IMR-90 (cell line): Measurements from ENCODE around the gene MPC2. TPM values are rescaled to one million over a fixed set of nuclear protein-coding genes. Genes with fewer than 3 reads are reported as not detected.
A peak's percentile ranks its signal among the peaks of the same experiment; 100 is the strongest.

Experiments used
- ATAC-seq: fragments of 200-7000 bp; cut with Tn5 transposase; 2 replicates; pipeline ENCODE4 v1.9.1; 2020; ENCODE audit warnings: low read depth, mild to moderate bottlenecking, moderate library complexity
- BruUV-seq: library from RNA; stranded (reverse); fragments of 400-500 nt; replicated peaks from 2 replicates; lab custom pipeline; 2021; lab: Mats Ljungman, UMichigan
- CTCF ChIA-PET: fragments of 300-600 bp; formaldehyde crosslinking; extraction: SDS; loops from one replicate; lab custom pipeline; 2021; ENCODE audit warnings: antibody characterized with exemption; lab: Yijun Ruan, JAX
- POLR2A ChIA-PET: fragments of 300-600 bp; sonication (Branson Sonifier 250); formaldehyde crosslinking; loops from one replicate; lab custom pipeline; 2022; ENCODE audit warnings: antibody characterized with exemption; ENCODE audit not compliant: unreplicated experiment; lab: Charles Lee
- DNase-seq: peaks from one replicate; pipeline ENCODE4 v3.0.0; 2013
- H2AFZ ChIP-seq: replicated peaks from 2 replicates; pipeline ENCODE3; 2013; ENCODE audit warnings: low read length, mild to moderate bottlenecking; ENCODE audit not compliant: poor library complexity
- H2AK5ac ChIP-seq: 2 replicates; pipeline ENCODE4 v1.6.1; 2013; ENCODE audit warnings: low read depth, low read length, inconsistent platforms
- H2AK9ac ChIP-seq: replicated peaks from 2 replicates; pipeline ENCODE3; 2013; ENCODE audit warnings: mild to moderate bottlenecking, low read depth, low read length, moderate library complexity; ENCODE audit not compliant: poor library complexity
- H2BK120ac ChIP-seq: 2 replicates; pipeline ENCODE4 v1.6.1; 2013; ENCODE audit warnings: low read depth, low read length, inconsistent platforms
- H2BK15ac ChIP-seq: 3 replicates; pipeline ENCODE4 v1.6.1; 2013; ENCODE audit warnings: low read depth, low read length, inconsistent platforms
- H2BK20ac ChIP-seq: 2 replicates; pipeline ENCODE4 v1.6.1; 2013; ENCODE audit warnings: low read depth, mild to moderate bottlenecking, inconsistent platforms, low read length, moderate library complexity
- H2BK5ac ChIP-seq: 2 replicates; pipeline ENCODE4 v1.6.1; 2013; ENCODE audit warnings: mild to moderate bottlenecking, low read depth, low read length, inconsistent platforms; ENCODE audit not compliant: poor library complexity, severe bottlenecking
- H3K14ac ChIP-seq: replicated peaks from 2 replicates; pipeline ENCODE4 v1.6.1; 2013; ENCODE audit warnings: low read depth, low read length, inconsistent platforms
- H3K18ac ChIP-seq: 2 replicates; pipeline ENCODE4 v1.6.1; 2013; ENCODE audit warnings: low read depth, low read length, control low read depth
- H3K23ac ChIP-seq: 2 replicates; pipeline ENCODE4 v1.6.1; 2013; ENCODE audit warnings: low read depth, low read length, inconsistent platforms
- H3K27ac ChIP-seq: 2 replicates; pipeline ENCODE4 v1.5.1; 2013; ENCODE audit warnings: mild to moderate bottlenecking, control low read depth, low read length; ENCODE audit not compliant: insufficient read depth
- H3K27me3 ChIP-seq: 2 replicates; pipeline ENCODE4 v1.6.1; 2013; ENCODE audit warnings: low read length; ENCODE audit not compliant: control insufficient read depth, insufficient read depth
- H3K36me3 ChIP-seq: 2 replicates; pipeline ENCODE4 v1.6.1; 2013; ENCODE audit warnings: low read length, mixed read lengths; ENCODE audit not compliant: control insufficient read depth, insufficient read depth
- H3K4ac ChIP-seq: 2 replicates; pipeline ENCODE4 v1.6.1; 2013; ENCODE audit warnings: low read depth, low read length, inconsistent platforms
- H3K4me1 ChIP-seq: 2 replicates; pipeline ENCODE4 v1.6.1; 2013; ENCODE audit warnings: low read length, mixed read lengths; ENCODE audit not compliant: control insufficient read depth, insufficient read depth
- H3K4me2 ChIP-seq: 2 replicates; pipeline ENCODE4 v1.6.1; 2013; ENCODE audit warnings: low read depth, mild to moderate bottlenecking, control low read depth, low read length, moderate library complexity
- H3K4me3 ChIP-seq: 2 replicates; pipeline ENCODE4 v1.5.1; 2013; ENCODE audit warnings: low read depth, mild to moderate bottlenecking, control low read depth, low read length, moderate library complexity; ENCODE audit not compliant: insufficient read depth
- H3K56ac ChIP-seq: 2 replicates; pipeline ENCODE4 v1.6.1; 2013; ENCODE audit warnings: low read length, inconsistent platforms; ENCODE audit not compliant: insufficient read depth; ENCODE audit errors: extremely low read depth
- H3K79me1 ChIP-seq, 2 experiments: 2 replicates each; pipeline ENCODE4 v1.6.1; 2013; ENCODE audit warnings: low read length in 2 of 2, inconsistent platforms in 1 of 2, low read depth in 1 of 2
- H3K9ac ChIP-seq: 2 replicates; pipeline ENCODE4 v1.6.1; 2013; ENCODE audit warnings: low read depth, low read length, control low read depth
- H3K9me1 ChIP-seq: 2 replicates; pipeline ENCODE4 v1.6.1; 2013; ENCODE audit warnings: low read length, inconsistent platforms; ENCODE audit not compliant: insufficient read depth
- H3K9me3 ChIP-seq: 2 replicates; pipeline ENCODE4 v1.6.1; 2013; ENCODE audit warnings: low read length; ENCODE audit not compliant: control insufficient read depth, insufficient read depth
- H4K20me1 ChIP-seq: 2 replicates; pipeline ENCODE4 v1.6.1; 2013; ENCODE audit warnings: low read length, inconsistent platforms; ENCODE audit not compliant: insufficient read depth
- H4K5ac ChIP-seq: 2 replicates; pipeline ENCODE4 v1.6.1; 2013; ENCODE audit warnings: mild to moderate bottlenecking, low read depth, low read length, control low read depth
- H4K8ac ChIP-seq, 2 experiments: 2 replicates each; pipeline ENCODE4 v1.6.1; 2013; ENCODE audit warnings: low read depth in 2 of 2, low read length in 2 of 2, control low read depth in 1 of 2, inconsistent platforms in 1 of 2
- H4K91ac ChIP-seq: 2 replicates; pipeline ENCODE4 v1.6.1; 2013; ENCODE audit warnings: low read depth, low read length, inconsistent platforms; ENCODE audit not compliant: insufficient read depth
- BHLHE40 ChIP-seq: fragments of 150-350 bp; IDR thresholded peaks from 2 replicates; pipeline ENCODE4 v1.6.1; 2016; ENCODE audit warnings: mild to moderate bottlenecking, low read depth, low read length
- CEBPB ChIP-seq: IDR thresholded peaks from 2 replicates; pipeline ENCODE4 v1.6.1; 2012; ENCODE audit warnings: low read depth, low read length, improper control_type of control experiment
- CHD1 ChIP-seq: IDR thresholded peaks from 2 replicates; pipeline ENCODE4 v1.6.1; 2012; ENCODE audit warnings: low read depth, low read length, improper control_type of control experiment
- CTCF ChIP-seq: conservative IDR thresholded peaks from 2 replicates; pipeline ENCODE4 v1.5.1; 2012; ENCODE audit warnings: mild to moderate bottlenecking, low read depth, low read length, improper control_type of control experiment
- FOS ChIP-seq: fragments of 150-350 bp; IDR thresholded peaks from 2 replicates; pipeline ENCODE4 v1.6.1; 2016; ENCODE audit warnings: low read depth, low read length
- MAFK ChIP-seq: IDR thresholded peaks from 2 replicates; pipeline ENCODE4 v1.6.1; 2012; ENCODE audit warnings: low read depth, low read length, improper control_type of control experiment
- MAZ ChIP-seq: IDR thresholded peaks from 2 replicates; pipeline ENCODE4 v1.6.1; 2012; ENCODE audit warnings: low read depth, mild to moderate bottlenecking, low read length, improper control_type of control experiment, moderate library complexity, borderline replicate concordance
- MXI1 ChIP-seq: IDR thresholded peaks from 2 replicates; pipeline ENCODE4 v1.6.1; 2012; ENCODE audit warnings: low read depth, mild to moderate bottlenecking, low read length, moderate library complexity, borderline replicate concordance
- NFE2L2 ChIP-seq: fragments of 150-350 bp; IDR thresholded peaks from 2 replicates; pipeline ENCODE4 v1.6.1; 2016; ENCODE audit warnings: low read depth, mild to moderate bottlenecking, low read length
- POLR2A ChIP-seq: IDR thresholded peaks from 2 replicates; pipeline ENCODE4 v1.6.1; 2012; ENCODE audit warnings: mild to moderate bottlenecking, low read depth, low read length
- RAD21 ChIP-seq: IDR thresholded peaks from 2 replicates; pipeline ENCODE4 v1.6.1; 2012; ENCODE audit warnings: low read length, improper control_type of control experiment
- RCOR1 ChIP-seq: IDR thresholded peaks from 2 replicates; pipeline ENCODE4 v1.6.1; 2012; ENCODE audit warnings: mild to moderate bottlenecking, low read length, improper control_type of control experiment; ENCODE audit not compliant: insufficient replicate concordance
- RFX5 ChIP-seq: IDR thresholded peaks from 2 replicates; pipeline ENCODE4 v1.8.0; 2012; ENCODE audit warnings: low read depth, mild to moderate bottlenecking, low read length, moderate library complexity
- SMC3 ChIP-seq: fragments of 150-350 bp; IDR thresholded peaks from 2 replicates; pipeline ENCODE4 v1.6.1; 2016; ENCODE audit warnings: low read depth, mild to moderate bottlenecking, antibody characterized with exemption, low read length, moderate library complexity
- WGBS, 2 experiments: methylation state at CpG; one replicate each; pipeline versions ENCODE4 v1.1.5 to v1.1.7; 2013; ENCODE audit warnings: missing lambda C conversion rate in 2 of 2; ENCODE audit not compliant: insufficient read length in 1 of 2; ENCODE audit errors: extremely low coverage in 2 of 2; 5-methylcytosine and 5-hydroxymethylcytosine counted together
- dilution Hi-C: fragments of 300-500 bp; cut with HindIII; formaldehyde crosslinking; loops from one replicate; pipeline ENCODE4 v1.14.3; 2018; ENCODE audit warnings: low sequenced_read_pairs; ENCODE audit not compliant: unreplicated experiment
- in situ Hi-C: fragments of 300-500 bp; cut with MboI; formaldehyde crosslinking; loops from 3 replicates; pipeline ENCODE4 v1.14.3; 2019; ENCODE audit warnings: low sequenced_read_pairs, inconsistent platforms, mixed read lengths
- intact Hi-C: fragments of 100-400 bp; cut with micrococcal nuclease; formaldehyde crosslinking; loops from 2 replicates; pipeline ENCODE4 v1.10.0; 2022
- polyA plus RNA-seq, 3 experiments: library from polyadenylated mRNA; depleted of rRNA; stranded (reverse); fragments of >200 nt; gene quantifications; 2 replicates each; pipeline ENCODE4 v1.2.3, GENCODE V29; 2012; ENCODE audit warnings: low replicate concordance in 1 of 3
- total RNA-seq: library from RNA; depleted of rRNA; stranded (reverse); fragments of >200 nt; gene quantifications from 2 replicates; pipeline ENCODE4 v1.2.3, GENCODE V29; 2012
- TF ChIP-seq, protein P1 (sequence below): fragments of 150-350 bp; IDR thresholded peaks from 2 replicates; pipeline ENCODE4 v1.6.1; 2016; ENCODE audit warnings: low read depth, mild to moderate bottlenecking, low read length, moderate library complexity, borderline replicate concordance
- TF ChIP-seq, protein P2 (sequence below): fragments of 150-350 bp; IDR thresholded peaks from 2 replicates; pipeline ENCODE4 v1.6.1; 2017; ENCODE audit warnings: mild to moderate bottlenecking, antibody characterized with exemption, low read length, low read depth

Gene MPC2
- total and polyA plus RNA-seq, 2 of the 4 experiments (the other 2 are of a cell fraction): 35.0 to 42.9 TPM

DNA sequence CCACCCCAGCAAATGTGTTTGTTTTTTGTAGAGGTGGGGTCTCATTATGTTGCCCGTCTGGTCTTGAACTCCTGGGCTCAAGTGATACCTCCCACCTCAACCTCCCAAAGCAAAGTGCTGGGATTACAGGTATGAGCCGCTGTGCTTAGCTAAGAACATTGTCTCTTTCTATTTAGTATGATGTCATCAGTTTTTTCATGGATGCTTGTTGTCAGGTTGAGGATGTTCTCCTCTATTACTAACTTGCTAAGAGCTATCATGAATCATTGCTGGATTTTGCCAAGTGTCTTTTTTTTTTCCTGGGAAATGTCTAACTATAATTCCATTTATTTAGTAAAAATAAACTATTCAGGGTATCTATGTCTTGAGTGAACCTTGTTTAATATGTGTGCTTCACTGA lies 19.0 kb upstream of the MPC2 start:
- Histone ChIP-seq H3K36me3 (peaks cover 17% of the 10 kb centered on the region), H3K79me1 (peaks cover 30 to 42% of the 10 kb centered on the region in 2 experiments), H3K18ac (no peak overlapping the region), H2BK15ac (no peak overlapping the region), H3K56ac (no peak overlapping the region), H3K27me3 (no peaks in the 10 kb centered on the region), H2AK9ac (no peak overlapping the region), H2BK5ac (no peak overlapping the region), H3K4me1 (0 out of 2 replicates have a peak, but pooled peaks cover 2% of the 10 kb centered on the region), H4K91ac (no peak overlapping the region), H3K9me1 (peaks cover 3% of the 10 kb centered on the region; the same call in 1 of the 2 replicates), H2AK5ac (no peak overlapping the region), H3K27ac (no peak overlapping the region), H3K14ac (no peak overlapping the region), H3K23ac (no peak overlapping the region), H2AFZ (no peak overlapping the region), H4K20me1 (peaks cover 25% of the 10 kb centered on the region; the same call in 1 of the 2 replicates), H4K5ac (no peak overlapping the region), H2BK20ac (no peak overlapping the region), H3K4me3 (no peak overlapping the region), H3K4ac (no peak overlapping the region), H3K9me3 (no peaks in the 10 kb centered on the region), H3K4me2 (no peak overlapping the region), H4K8ac (no peak overlapping the region), H3K9ac (no peak overlapping the region), H2BK120ac (no peak overlapping the region)
- no peak for ATAC-seq
- dilution Hi-C loops: no loop called here
- ChIA-PET CTCF (no interaction called here), POLR2A (no interaction called here)
- intact Hi-C loops: loop anchor here (5.0 kb wide), 2 partner anchors 36 to 111 kb away; no protein-coding TSS in a partner anchor
- in situ Hi-C loops: no loop called here
- WGBS, 2 experiments: no CpG with 5 or more reads among the region's 2 CpGs
- BruUV-seq: no TSS peak
- peak; percentile 39 for DNase-seq
- TF ChIP-seq BHLHE40 (no peak), MAZ (no peak), RFX5 (no peak), RCOR1 (no peak), POLR2A (no peak), CTCF (no peak), CEBPB (no peak), NFE2L2 (no peak), FOS (no peak), SMC3 (no peak), MXI1 (no peak), MAFK (no peak), CHD1 (no peak), RAD21 (no peak)
- TF ChIP-seq, protein P1, sequence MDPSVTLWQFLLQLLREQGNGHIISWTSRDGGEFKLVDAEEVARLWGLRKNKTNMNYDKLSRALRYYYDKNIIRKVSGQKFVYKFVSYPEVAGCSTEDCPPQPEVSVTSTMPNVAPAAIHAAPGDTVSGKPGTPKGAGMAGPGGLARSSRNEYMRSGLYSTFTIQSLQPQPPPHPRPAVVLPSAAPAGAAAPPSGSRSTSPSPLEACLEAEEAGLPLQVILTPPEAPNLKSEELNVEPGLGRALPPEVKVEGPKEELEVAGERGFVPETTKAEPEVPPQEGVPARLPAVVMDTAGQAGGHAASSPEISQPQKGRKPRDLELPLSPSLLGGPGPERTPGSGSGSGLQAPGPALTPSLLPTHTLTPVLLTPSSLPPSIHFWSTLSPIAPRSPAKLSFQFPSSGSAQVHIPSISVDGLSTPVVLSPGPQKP: no peak
- TF ChIP-seq, protein P2, sequence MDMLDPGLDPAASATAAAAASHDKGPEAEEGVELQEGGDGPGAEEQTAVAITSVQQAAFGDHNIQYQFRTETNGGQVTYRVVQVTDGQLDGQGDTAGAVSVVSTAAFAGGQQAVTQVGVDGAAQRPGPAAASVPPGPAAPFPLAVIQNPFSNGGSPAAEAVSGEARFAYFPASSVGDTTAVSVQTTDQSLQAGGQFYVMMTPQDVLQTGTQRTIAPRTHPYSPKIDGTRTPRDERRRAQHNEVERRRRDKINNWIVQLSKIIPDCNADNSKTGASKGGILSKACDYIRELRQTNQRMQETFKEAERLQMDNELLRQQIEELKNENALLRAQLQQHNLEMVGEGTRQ: no peak
